Cardiac septum (tissue), 1 donor: ENCODE results near the gene AKAP17A. TPM values are rescaled to one million over a fixed set of nuclear protein-coding genes. Genes with fewer than 3 reads are reported as not detected.

ENCODE experiments used
- total RNA-seq: library from RNA; stranded (reverse); fragmentation: NEBNext Ultra II Directional; extraction: Animal tissue kit (Norgen Biotek cat#: 25700); gene quantifications from one replicate; pipeline ENCODE4 v1.2.1, GENCODE V29; 2021
- donor health status: DM: no; HTN: no; CAD: no.

Gene AKAP17A
- total RNA-seq, 1 donor from 2014 or later = 19.9 TPM

Other genes with a start within 250 kb of the AKAP17A start
- 147 TPM for gene SLC25A6, start 199.5 kb upstream of the AKAP17A start, total RNA-seq
- gene ASMTL, start 138.7 kb upstream of the AKAP17A start, total RNA-seq = 26.8 TPM
- 1.5 TPM for gene P2RY8, start 54.4 kb upstream of the AKAP17A start, total RNA-seq
- gene ASMT, start 23.5 kb downstream of the AKAP17A start, total RNA-seq = not detected